Adrenal gland (tissue), 12 donors: ENCODE data around the gene AFAP1L1. TPM values are rescaled to one million over a fixed set of nuclear protein-coding genes. Genes with fewer than 3 reads are reported as not detected.
A peak's percentile ranks its signal among the peaks of the same experiment; 100 is the strongest.

Experiments used
- DNase-seq, 7 donors: peaks; one replicate each; pipeline ENCODE4 v3.0.0-alpha.2; 2019 to 2020
- H3K27ac ChIP-seq, 5 donors: fragments of 200-600 bp; sonication (generic) in 4 of 5; 1 replicate in 3 of 5; 2 replicates in 2 of 5; pipeline versions ENCODE4 v1.5.1 to v1.8.0; 2016 to 2020; ENCODE audit warnings: mild to moderate bottlenecking in 1 of 5
- H3K27me3 ChIP-seq: fragments of 200-600 bp; 2 replicates; pipeline ENCODE4 v1.8.0; 2021
- H3K36me3 ChIP-seq, 2 donors: fragments of 200-600 bp; replicated peaks in 1 of 2; 1 replicate in 1 of 2; 2 replicates in 1 of 2; pipeline versions ENCODE4 v1.5.1 to v1.8.0; 2018 to 2022
- H3K4me1 ChIP-seq, 2 donors: fragments of 200-600 bp; replicated peaks in 1 of 2; 1 replicate in 1 of 2; 2 replicates in 1 of 2; pipeline versions ENCODE4 v1.5.1 to v1.8.0; 2018 to 2021
- H3K4me3 ChIP-seq, 4 donors: fragments of 200-600 bp; sonication (generic) in 3 of 4; one replicate each; pipeline ENCODE4 v1.5.1; 2016 to 2018
- H3K9me3 ChIP-seq, 3 donors: fragments of 200-600 bp; sonication (generic) in 1 of 3; replicated peaks in 1 of 3; 1 replicate in 2 of 3; 2 replicates in 1 of 3; pipeline versions ENCODE4 v1.5.1 to v1.8.0; 2016 to 2021
- POLR2A ChIP-seq, 2 donors: fragments of 450-650 bp; IDR thresholded peaks; one replicate each; pipeline ENCODE4 v1.6.1; 2017; ENCODE audit warnings: antibody characterized with exemption in 2 of 2, mild to moderate bottlenecking in 2 of 2, moderate library complexity in 1 of 2
- WGBS, 4 donors: extraction: QIAGEN DNeasy Blood & Tissue Kit in 2 of 4; methylation state at CpG; one replicate each; pipeline versions ENCODE4 v1.1.5 to v1.1.7; 2013 to 2017; 5-methylcytosine and 5-hydroxymethylcytosine counted together
- intact Hi-C, 2 donors: fragments of 100-400 bp; cut with DNase I; formaldehyde crosslinking; loops; one replicate each; pipeline versions ENCODE4 v1.14.1 to v1.15.0; 2022 to 2023
- polyA plus RNA-seq, 3 donors: library from polyadenylated mRNA; stranded (reverse); fragments of 200-250 nt in 2 of 3; fragments of 350-450 nt in 1 of 3; fragmentation: Illumina TruSeq in 1 of 3; extraction: RNeasy Lipid Tissue Mini Kit (QIAGEN cat#74804) in 1 of 3; gene quantifications; one replicate each; pipeline ENCODE4 v1.2.3, GENCODE V29; 2013 to 2014
- total RNA-seq, 9 donors: library from RNA; depleted of rRNA in 4 of 9; stranded (reverse); fragments of >200 nt in 4 of 9; fragments of 120-200 nt in 1 of 9; fragmentation: NEBNext Ultra II Directional in 1 of 9; extraction: Animal tissue kit (Norgen Biotek cat#: 25700) in 1 of 9; gene quantifications; one replicate each; pipeline versions ENCODE4 v1.1.0 to v1.2.4, GENCODE V29; 2013 to 2023
- TF ChIP-seq, protein P1 (sequence below), 6 experiments: fragments of 450-650 bp in 4 of 6; fragments of 200-600 bp in 2 of 6; sonication (generic) in 1 of 6; IDR thresholded peaks; 1 replicate in 5 of 6; 2 replicates in 1 of 6; pipeline versions ENCODE4 v1.5.1 to v1.8.0; 2016 to 2021; ENCODE audit warnings: antibody characterized with exemption in 6 of 6, mild to moderate bottlenecking in 2 of 6, moderate library complexity in 1 of 6
- donor health status: healthy with polysubstance abuse.
- donor health status: Bipolar disorder and iron deficiency.
- donor health status: DM: yes; HTN: yes; CAD: no.
- donor health status: DM: no; HTN: no; CAD: no.
- donor health status: DM: no; HTN: no; CAD: no.
- donor health status: DM: yes; HTN: yes; CAD: no.

The AFAP1L1 gene
- total and polyA plus RNA-seq, 12 donors, result 4.3 to 13.4 (median 9.3) TPM

DNA sequence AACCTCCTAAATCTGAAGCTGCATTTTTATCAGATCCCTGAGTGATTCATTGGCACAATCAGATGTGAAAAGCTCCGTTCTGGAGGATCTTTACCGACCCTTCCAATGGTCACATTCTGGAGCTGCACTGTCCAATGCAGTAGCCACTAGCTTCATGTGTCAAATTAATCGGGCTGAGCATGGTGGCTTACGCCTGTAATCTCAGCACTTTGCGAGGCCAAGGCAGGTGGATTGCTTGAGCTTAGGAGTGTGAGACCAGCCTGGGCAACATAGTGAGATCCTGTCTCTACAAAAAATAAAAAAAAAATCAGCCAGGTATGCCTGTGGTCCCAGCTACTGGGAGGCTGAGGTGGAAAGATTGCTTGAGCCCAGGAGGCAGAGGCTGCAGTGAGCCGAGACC lies 103.8 kb downstream of the AFAP1L1 start:
- TF ChIP-seq POLR2A (IDR thresholded peaks at IDR 0.05), result no peak
- TF ChIP-seq, protein P1, sequence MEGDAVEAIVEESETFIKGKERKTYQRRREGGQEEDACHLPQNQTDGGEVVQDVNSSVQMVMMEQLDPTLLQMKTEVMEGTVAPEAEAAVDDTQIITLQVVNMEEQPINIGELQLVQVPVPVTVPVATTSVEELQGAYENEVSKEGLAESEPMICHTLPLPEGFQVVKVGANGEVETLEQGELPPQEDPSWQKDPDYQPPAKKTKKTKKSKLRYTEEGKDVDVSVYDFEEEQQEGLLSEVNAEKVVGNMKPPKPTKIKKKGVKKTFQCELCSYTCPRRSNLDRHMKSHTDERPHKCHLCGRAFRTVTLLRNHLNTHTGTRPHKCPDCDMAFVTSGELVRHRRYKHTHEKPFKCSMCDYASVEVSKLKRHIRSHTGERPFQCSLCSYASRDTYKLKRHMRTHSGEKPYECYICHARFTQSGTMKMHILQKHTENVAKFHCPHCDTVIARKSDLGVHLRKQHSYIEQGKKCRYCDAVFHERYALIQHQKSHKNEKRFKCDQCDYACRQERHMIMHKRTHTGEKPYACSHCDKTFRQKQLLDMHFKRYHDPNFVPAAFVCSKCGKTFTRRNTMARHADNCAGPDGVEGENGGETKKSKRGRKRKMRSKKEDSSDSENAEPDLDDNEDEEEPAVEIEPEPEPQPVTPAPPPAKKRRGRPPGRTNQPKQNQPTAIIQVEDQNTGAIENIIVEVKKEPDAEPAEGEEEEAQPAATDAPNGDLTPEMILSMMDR (IDR thresholded peaks at IDR 0.05), result no peak
- intact Hi-C loops, result loop anchor here in 1 of 2 donors (10.0 kb wide), 1 partner anchor 239 kb away; no protein-coding TSS in a partner anchor

DNA sequence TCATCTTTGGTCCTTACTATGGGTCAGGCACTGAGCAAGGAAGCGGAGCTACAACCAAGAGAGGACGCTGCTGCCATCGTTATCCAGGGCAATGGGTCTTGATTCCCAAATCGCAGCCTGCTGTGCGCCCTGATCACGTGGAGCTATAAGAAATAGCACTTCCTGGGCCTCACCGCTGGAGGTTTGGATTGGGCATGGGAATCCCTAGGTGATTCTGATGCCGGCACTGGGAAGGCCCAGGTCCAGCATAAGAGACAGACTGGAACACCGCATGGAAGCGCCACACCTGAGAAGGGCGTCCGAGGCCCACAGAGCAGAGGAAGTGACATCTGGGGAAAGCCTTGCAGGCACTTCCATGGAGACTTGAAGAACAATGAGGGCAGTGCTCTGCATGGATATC lies 104.4 kb downstream of the AFAP1L1 start:
- Histone ChIP-seq H3K4me3 (no peak overlapping the region), H3K27me3 (no peaks in the 10 kb centered on the region), H3K36me3 (no peaks in the 10 kb centered on the region), H3K4me1 (peaks cover 0 to 18% of the 10 kb centered on the region in 2 donors), H3K27ac (no peak overlapping the region), H3K9me3 (no peaks in the 10 kb centered on the region)
- no peak for TF ChIP-seq POLR2A (IDR thresholded peaks at IDR 0.05)
- TF ChIP-seq, protein P1 (IDR thresholded peaks at IDR 0.05), result no peak
- intact Hi-C loops, result loop anchor here in 1 of 2 donors (10.0 kb wide), 1 partner anchor 239 kb away; no protein-coding TSS in a partner anchor
- peak in 1 of 7 donors; percentile 44 for DNase-seq
- 93 to 98% (median 95%) methylated on average over 10 to 12 of the region's 12 CpGs for WGBS, 4 donors

More for the DNA sequence above, 103.8 kb downstream of the AFAP1L1 start:
- Histone ChIP-seq H3K9me3 (no peaks in the 10 kb centered on the region), H3K4me3 (no peak overlapping the region), H3K27me3 (no peaks in the 10 kb centered on the region), H3K4me1 (peaks cover 0 to 21% of the 10 kb centered on the region in 2 donors), H3K27ac (no peak overlapping the region), H3K36me3 (no peaks in the 10 kb centered on the region)
- 87 to 95% (median 90%) methylated on average over 6 of the region's 6 CpGs for WGBS, 4 donors
- peak in 1 of 7 donors; percentile 34 for DNase-seq

DNA sequence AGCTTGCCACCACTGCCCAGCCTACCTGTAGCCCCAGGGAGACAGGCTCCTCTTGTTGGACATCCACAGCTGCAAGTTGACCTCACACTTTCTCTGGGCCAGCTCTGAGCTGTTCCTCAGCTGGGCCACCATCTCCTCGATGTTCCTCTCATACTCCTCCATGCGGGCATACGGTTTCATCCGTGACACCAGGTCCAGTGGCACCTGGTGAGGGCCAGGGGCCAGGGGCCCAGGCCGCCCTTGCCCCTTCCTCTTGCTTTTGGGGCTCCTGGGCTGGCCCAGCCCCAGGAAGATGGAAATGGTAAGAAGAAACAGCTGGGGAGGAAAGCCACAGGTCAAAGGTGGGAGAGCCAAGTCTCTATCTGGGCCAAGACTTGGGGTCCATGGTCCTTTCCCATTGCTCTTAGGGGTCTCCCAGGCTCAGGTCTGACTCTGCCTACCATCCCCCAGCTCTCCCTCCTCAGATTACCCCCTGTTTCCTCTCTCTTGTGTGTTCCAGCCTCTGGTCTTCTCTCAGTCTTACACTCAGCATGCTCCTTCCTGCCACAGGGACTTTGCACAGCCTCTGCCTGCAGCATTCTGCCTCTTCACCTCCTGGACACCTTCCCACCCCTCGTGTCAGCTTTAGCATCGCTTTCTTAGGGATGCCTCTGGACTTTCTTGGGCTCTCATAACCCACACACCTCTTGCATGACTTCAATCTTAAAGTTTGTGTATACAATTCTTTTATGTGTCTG lies 105.2 kb downstream of the AFAP1L1 start:
- Histone ChIP-seq H3K36me3 (no peaks in the 10 kb centered on the region), H3K4me1 (peaks cover 0 to 22% of the 10 kb centered on the region in 2 donors), H3K4me3 (no peak overlapping the region), H3K27ac (no peak overlapping the region), H3K27me3 (no peaks in the 10 kb centered on the region), H3K9me3 (no peaks in the 10 kb centered on the region)
- intact Hi-C loops, result loop anchor here in 1 of 2 donors (10.0 kb wide), 1 partner anchor 238 kb away; no protein-coding TSS in a partner anchor
- TF ChIP-seq, protein P1 (IDR thresholded peaks at IDR 0.05), result no peak
- no peak for TF ChIP-seq POLR2A (IDR thresholded peaks at IDR 0.05)
- no peak for DNase-seq
- 93 to 100% (median 96%) methylated on average over 3 to 7 of the region's 7 CpGs for WGBS, 4 donors

DNA sequence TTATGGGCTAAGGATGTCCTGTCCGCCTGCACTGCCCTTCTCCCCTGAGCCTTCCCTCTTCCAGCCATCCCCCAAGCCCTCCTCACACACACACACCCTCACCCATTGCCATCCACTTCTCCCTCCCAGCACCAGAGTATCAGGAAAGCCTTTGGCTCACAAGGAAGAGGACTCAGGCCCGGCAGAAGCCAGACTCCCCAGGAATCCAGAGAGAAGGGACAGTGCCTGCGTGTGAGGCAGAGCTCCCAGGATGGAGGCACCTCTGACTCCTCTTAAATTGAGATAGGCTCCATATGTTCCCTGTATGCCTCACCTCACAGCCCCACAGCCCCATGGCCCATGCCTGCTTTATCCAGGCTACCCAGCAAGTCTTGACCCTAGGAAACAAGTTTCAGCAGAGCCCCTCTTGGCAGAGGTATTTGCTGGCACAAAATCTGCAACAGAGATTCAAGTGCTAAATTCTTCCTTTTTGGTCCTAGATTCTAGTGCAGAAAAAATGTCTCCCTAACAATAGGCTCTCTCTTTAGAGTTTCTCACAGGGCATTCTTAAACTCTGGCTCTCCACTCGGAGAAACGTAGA lies 106.7 kb downstream of the AFAP1L1 start:
- H3K36me3 ChIP-seq, result no peaks in the 10 kb centered on the region
- DNase-seq, result no peak
- no peak for TF ChIP-seq POLR2A (IDR thresholded peaks at IDR 0.05)
- TF ChIP-seq, protein P1 (IDR thresholded peaks at IDR 0.05), result no peak
- no peak overlapping the region for H3K4me3 ChIP-seq
- intact Hi-C loops, result loop anchor here in 1 of 2 donors (10.0 kb wide), 1 partner anchor 236 kb away; no protein-coding TSS in a partner anchor
- WGBS, 4 donors, result 57 to 73% (median 66%) methylated on average over 5 of the region's 5 CpGs
- H3K9me3 ChIP-seq, result no peaks in the 10 kb centered on the region
- H3K27me3 ChIP-seq, result no peaks in the 10 kb centered on the region
- H3K4me1 ChIP-seq, result peaks cover 5 to 35% of the 10 kb centered on the region in 2 donors
- peak overlapping the region in 2 of 5 donors; percentile 44 to 74 for H3K27ac ChIP-seq
